ENCODE measurements around the gene TRIM9. TPM values are rescaled to one million over a fixed set of nuclear protein-coding genes. Genes with fewer than 3 reads are reported as not detected.

The TRIM9 gene
- total RNA-seq, 1 experiment from 2014 or later: 2.6 TPM

DNA sequence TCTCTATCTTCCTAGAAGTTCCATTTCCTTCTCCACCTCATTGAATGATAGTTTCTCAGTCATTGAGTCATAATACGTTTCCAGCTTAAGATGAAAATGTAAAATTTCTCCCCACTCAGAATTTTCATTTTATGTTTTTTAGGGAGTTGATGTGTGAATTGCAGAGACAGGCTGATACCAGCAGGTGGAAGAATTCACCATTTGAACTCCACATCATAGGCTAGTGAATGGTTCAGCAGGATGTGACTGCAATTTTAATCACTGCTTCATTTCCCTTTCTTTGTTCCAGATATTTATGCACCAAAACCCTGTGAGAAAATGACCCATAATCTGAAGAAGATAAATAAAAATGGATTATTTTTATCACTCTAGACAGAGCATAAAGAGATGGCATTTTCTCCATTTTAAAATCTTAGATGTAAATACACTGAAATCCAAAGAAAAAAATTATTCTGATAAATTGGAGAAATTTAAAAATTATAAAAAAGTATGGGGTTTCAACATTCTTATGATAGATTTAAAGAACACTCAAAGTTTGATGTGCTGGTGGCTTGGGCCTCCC is 140.0 kb downstream of the TRIM9 start:
- ChIA-PET CTCF (interaction anchor here (0.5 to 1.7 kb wide), 12 partner anchors 10 to 264 kb away, joined by 3 to 12 read pairs (median 4); partner anchors contain the start of genes PYGL and TRIM9), POLR2A (ENCODE audit: unreplicated experiment) (interaction anchor here (0.6 to 1.0 kb wide), 2 partner anchors 127 to 140 kb away, joined by 3 to 6 read pairs; partner anchors contain the start of gene TRIM9)
- no TSS peak for BruUV-seq (replicated peaks)
- Histone ChIP-seq H3K4me1 (ENCODE audit: insufficient read depth, low read length) (peaks cover 19% of the 10 kb centered on the region), H2AFZ (ENCODE audit: low read length) (peak overlapping the region; percentile 46), H3K9me3 (ENCODE audit: low read length) (no peaks in the 10 kb centered on the region), H3K27me3 (ENCODE audit: low read length) (no peaks in the 10 kb centered on the region), H3K4me2 (ENCODE audit: low read length) (peak overlapping the region; percentile 67), H3F3A (ENCODE audit: low read length, unreplicated experiment) (peaks cover 6% of the 10 kb centered on the region), H3K9me2 (replicated peaks; ENCODE audit: low read length) (no peaks in the 10 kb centered on the region), H3K9ac (ENCODE audit: low read length) (peak overlapping the region; percentile 69), H3K79me2 (ENCODE audit: low read length) (no peaks in the 10 kb centered on the region), H3K36me3 (ENCODE audit: low read depth, low read length) (no peaks in the 10 kb centered on the region), H4K20me1 (ENCODE audit: low read length) (no peaks in the 10 kb centered on the region), H3K27ac (ENCODE audit: low read length) (peak overlapping the region; percentile 89), H3K4me3 (ENCODE audit: low read length) (peak overlapping the region; percentile 20; the same call in 1 of the 2 replicates)
- ATAC-seq (peak; percentile 69), DNase-seq (peak; percentile 82)
- intact Hi-C loops (cut with micrococcal nuclease): loop anchor here (1.0 to 10.0 kb wide), 10 partner anchors 9 to 830 kb away; partner anchors contain the start of gene TRIM9
- TF ChIP-seq, protein P1, sequence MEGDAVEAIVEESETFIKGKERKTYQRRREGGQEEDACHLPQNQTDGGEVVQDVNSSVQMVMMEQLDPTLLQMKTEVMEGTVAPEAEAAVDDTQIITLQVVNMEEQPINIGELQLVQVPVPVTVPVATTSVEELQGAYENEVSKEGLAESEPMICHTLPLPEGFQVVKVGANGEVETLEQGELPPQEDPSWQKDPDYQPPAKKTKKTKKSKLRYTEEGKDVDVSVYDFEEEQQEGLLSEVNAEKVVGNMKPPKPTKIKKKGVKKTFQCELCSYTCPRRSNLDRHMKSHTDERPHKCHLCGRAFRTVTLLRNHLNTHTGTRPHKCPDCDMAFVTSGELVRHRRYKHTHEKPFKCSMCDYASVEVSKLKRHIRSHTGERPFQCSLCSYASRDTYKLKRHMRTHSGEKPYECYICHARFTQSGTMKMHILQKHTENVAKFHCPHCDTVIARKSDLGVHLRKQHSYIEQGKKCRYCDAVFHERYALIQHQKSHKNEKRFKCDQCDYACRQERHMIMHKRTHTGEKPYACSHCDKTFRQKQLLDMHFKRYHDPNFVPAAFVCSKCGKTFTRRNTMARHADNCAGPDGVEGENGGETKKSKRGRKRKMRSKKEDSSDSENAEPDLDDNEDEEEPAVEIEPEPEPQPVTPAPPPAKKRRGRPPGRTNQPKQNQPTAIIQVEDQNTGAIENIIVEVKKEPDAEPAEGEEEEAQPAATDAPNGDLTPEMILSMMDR (conservative IDR thresholded peaks at IDR 0.05; ENCODE audit: low read depth, low read length): peak; percentile 91
- no peak for TF ChIP-seq EZH2phosphoT487 (IDR thresholded peaks at IDR 0.05; ENCODE audit: borderline replicate concordance, low read length)

DNA sequence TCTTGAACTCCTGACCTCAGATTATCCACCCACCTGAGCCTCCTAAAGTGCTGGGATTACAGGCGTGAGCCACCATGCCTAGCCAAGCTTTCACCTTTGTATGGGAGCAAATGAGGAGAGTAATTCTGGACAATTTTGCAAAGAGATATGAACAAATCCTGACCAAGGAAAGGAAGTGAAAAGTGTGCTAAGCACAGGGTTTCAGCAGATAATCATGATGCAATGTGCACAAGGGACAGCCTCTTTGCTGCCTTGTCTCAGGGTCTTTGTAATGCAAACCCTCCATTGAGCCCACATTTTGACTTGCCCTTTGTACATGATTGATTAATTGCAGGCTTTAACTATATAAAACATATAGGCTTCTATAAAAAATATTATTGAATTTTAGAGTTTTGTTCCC is 141.4 kb downstream of the TRIM9 start:
- POLR2A ChIA-PET (ENCODE audit: unreplicated experiment): no interaction called here
- no peak overlapping the region for H3K4me3 ChIP-seq (ENCODE audit: low read length)
- H3K9ac ChIP-seq (ENCODE audit: low read length): no peak overlapping the region
- H3K4me1 ChIP-seq (ENCODE audit: insufficient read depth, low read length): peaks cover 19% of the 10 kb centered on the region
- no peaks in the 10 kb centered on the region for H3K36me3 ChIP-seq (ENCODE audit: low read depth, low read length)
- no TSS peak for BruUV-seq (replicated peaks)
- no peak overlapping the region for H2AFZ ChIP-seq (ENCODE audit: low read length)
- ATAC-seq: no peak
- H3K9me2 ChIP-seq (replicated peaks; ENCODE audit: low read length): no peaks in the 10 kb centered on the region
- no peak overlapping the region for H3K27ac ChIP-seq (ENCODE audit: low read length)
- H3K9me3 ChIP-seq (ENCODE audit: low read length): no peaks in the 10 kb centered on the region
- no peaks in the 10 kb centered on the region for H4K20me1 ChIP-seq (ENCODE audit: low read length)
- DNase-seq: no peak
- H3F3A ChIP-seq (ENCODE audit: low read length, unreplicated experiment): peaks cover 6% of the 10 kb centered on the region
- no peak overlapping the region for H3K4me2 ChIP-seq (ENCODE audit: low read length)
- intact Hi-C loops (cut with micrococcal nuclease): loop anchor here (10.0 kb wide), 1 partner anchor 831 kb away; no protein-coding TSS in a partner anchor
- no peak for TF ChIP-seq EZH2phosphoT487 (IDR thresholded peaks at IDR 0.05; ENCODE audit: borderline replicate concordance, low read length)
- TF ChIP-seq EZH2 (IDR thresholded peaks at IDR 0.05; ENCODE audit: low read length, unreplicated experiment): no peak
- TF ChIP-seq, protein P1 (conservative IDR thresholded peaks at IDR 0.05; ENCODE audit: low read depth, low read length): no peak
- CTCF ChIA-PET: interaction anchor here (0.6 kb wide), 1 partner anchor 93 kb away, joined by 4 read pairs; no protein-coding TSS in a partner anchor
- H3K27me3 ChIP-seq (ENCODE audit: low read length): no peaks in the 10 kb centered on the region
- H3K79me2 ChIP-seq (ENCODE audit: low read length): no peaks in the 10 kb centered on the region

DNA sequence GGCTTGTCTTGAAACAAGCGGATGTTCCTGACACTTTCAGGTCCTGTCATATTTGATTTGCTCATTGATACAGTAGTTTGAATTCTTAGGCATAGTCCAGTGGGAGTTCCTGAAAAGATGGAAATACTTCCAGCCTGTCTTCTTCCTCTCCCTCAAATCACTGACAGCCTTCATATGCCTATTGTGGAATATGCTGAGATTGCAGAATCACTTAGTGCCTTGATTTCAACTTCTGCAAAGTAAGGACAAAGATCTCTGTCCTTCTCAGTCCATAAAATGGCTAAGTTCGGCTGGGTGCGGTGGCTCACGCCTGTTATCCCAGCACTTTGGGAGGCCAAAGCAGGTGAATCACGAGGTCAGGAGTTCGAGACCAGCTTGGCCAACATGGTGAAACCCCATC is 143.9 kb downstream of the TRIM9 start:
- Histone ChIP-seq H3K9me3 (ENCODE audit: low read length) (no peaks in the 10 kb centered on the region), H3K36me3 (ENCODE audit: low read depth, low read length) (no peaks in the 10 kb centered on the region), H3K9me2 (replicated peaks; ENCODE audit: low read length) (no peaks in the 10 kb centered on the region), H2AFZ (ENCODE audit: low read length) (no peak overlapping the region), H3K4me1 (ENCODE audit: insufficient read depth, low read length) (peaks cover 28% of the 10 kb centered on the region), H3K27me3 (ENCODE audit: low read length) (no peaks in the 10 kb centered on the region), H3K79me2 (ENCODE audit: low read length) (no peaks in the 10 kb centered on the region), H4K20me1 (ENCODE audit: low read length) (no peaks in the 10 kb centered on the region), H3K9ac (ENCODE audit: low read length) (no peak overlapping the region), H3K27ac (ENCODE audit: low read length) (no peak overlapping the region), H3F3A (ENCODE audit: low read length, unreplicated experiment) (peaks cover 6% of the 10 kb centered on the region), H3K4me2 (ENCODE audit: low read length) (no peak overlapping the region), H3K4me3 (ENCODE audit: low read length) (no peak overlapping the region)
- intact Hi-C loops (cut with micrococcal nuclease): loop anchor here (10.0 kb wide), 1 partner anchor 834 kb away; no protein-coding TSS in a partner anchor
- DNase-seq (no peak), ATAC-seq (no peak)
- ChIA-PET POLR2A (ENCODE audit: unreplicated experiment) (no interaction called here), CTCF (no interaction called here)
- TF ChIP-seq, protein P1 (conservative IDR thresholded peaks at IDR 0.05; ENCODE audit: low read depth, low read length): no peak
- BruUV-seq (replicated peaks): no TSS peak
